Activated CD4-positive, alpha-beta T cell treated with anti-CD3 and anti-CD28 coated beads, Interleukin-2, Interleukin-6, amounts not matched to agents 100 ng/mL and 50 ng/mL, durations not matched to agents 16 hours and 8 hours (primary cell): Measurements from ENCODE around the gene PCBP2.

Experiments
- DNase-seq: peaks from one replicate; pipeline ENCODE4 v3.0.0-alpha.2; 2020

The PCBP2 gene

DNA sequence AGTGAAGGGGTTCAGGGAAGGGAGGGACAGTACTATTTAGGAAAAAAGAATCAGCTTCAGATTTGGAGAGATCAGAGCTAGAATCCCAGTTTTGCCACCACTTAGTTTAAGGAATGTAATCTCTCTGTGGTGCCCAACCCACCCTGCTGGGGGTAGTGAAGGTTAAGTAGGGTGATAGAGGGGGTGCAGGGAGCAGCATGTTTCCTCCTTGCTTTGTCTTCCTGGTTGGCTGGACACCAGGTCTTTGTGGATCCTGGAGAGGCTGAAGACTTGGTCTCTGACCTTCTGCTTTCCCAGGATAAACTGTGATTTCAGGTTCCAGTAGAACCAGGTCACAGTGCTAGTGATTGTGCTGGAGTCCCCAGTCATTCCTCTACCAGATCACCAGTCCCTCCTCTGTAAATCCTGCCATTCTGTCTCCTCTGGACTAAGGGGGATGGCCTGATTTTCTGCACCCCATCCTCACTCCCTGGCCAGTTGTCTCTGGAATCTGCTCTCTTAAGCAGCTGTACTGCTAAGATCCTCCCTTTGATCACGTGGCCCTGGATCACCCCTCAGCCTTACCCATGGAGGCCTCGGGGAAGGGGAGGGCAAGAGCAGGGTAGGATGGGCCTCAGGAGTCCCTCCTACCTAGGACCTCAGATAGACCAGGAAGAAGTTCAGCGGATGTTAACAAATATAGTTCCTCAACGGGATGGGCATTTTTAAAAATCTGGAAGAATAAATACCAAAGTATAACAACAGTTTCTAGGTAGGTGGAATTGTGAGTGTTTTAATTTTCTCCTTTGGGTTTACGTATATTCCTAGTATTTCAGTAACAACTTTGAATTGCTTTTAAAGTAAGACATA lies 44.2 kb downstream of the PCBP2 start:
- DNase-seq, result no peak

DNA sequence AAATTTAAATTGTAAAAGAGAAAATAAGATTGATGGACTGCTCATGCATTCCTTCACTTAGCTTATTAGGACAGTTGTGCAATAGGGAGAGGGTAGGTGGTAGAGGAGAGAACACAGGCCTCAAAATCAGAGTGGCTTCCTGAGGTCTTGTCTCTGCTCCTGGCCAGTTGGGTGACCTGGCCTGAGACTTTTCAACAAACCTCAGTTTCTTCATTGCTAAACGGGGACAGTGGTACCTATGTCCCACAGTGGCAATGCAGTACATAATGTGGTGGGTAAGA lies 44.8 kb downstream of the PCBP2 start:
- DNase-seq, result no peak

DNA sequence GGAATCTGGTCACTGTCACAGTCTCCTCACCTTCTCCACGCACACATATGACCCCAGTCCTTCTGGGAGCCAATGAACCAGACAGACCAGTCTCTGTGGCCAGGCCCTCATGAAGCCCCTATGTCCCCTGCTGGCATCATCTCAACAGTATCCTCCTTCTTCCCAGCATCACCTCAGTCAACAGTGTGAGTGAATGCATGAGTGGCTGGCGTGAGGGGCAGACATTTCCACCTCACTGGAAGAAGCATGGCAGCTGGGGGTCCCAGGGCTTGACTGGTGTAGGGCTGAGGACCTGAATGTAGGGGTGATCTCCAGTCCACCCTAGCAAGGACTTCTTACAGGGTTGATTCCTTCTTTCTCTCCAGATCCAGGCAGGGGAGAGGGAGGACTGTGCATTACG lies 45.6 kb downstream of the PCBP2 start:
- DNase-seq, result no peak

DNA sequence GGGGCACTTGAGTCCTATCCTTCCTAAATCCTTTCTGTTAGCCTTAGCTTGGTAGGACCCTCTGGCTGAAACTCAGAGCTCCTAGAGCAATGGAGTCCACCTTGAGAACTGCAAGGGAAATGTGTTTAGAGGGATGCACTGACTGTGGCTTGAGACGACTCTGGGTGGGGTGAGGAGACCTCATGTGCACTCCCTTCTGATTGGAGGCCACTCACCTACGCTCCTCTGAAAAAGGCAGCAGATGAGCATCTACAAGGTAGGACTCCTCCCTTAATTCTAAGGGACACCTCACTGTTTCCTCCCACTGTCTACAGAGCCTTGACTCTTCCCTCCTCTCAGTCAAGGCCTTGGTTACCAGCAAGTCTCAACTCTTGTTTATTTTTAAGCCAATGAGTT lies 46.3 kb downstream of the PCBP2 start:
- DNase-seq, result no peak

DNA sequence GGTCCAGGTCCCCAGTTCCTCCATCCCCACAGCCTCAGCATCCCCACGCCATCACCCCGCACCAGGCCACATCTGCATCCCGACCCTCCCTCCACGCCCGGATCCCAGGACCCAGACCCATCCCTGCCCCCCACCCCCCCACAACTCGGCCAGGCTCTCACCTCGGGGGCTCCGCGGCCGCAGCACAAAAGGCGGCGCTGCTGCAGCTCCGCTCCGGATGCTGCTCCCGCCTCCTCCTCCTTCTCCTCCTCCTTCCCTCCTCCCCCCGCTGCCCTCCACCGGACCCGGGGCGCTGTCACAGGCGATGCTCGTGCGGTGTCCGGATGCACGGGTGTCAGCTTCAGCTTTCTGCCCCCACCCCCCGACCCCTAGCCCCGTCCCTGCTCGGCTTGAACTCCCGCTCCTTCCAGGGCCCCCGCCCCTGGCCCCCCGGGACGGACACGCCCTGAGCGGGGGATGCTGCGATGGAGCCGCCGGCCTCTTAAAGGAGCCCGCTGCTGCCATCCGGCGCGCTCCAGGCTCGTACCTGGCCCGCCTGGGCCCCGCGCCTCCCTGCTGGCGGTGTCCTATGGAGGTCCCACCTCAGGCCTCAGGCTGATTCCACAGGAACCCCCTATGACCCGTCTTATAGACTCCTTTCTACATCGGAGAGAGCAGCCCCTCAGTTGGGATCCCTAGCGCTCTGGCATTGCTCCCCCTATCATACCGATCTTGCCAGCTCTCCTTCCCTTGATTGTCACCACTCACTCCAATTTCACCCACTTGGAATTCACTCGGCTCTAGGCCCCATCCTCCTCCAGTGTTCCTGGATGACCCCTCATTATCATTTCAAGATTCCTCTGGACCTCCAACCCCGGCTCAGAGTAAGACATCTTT lies 47.6 kb downstream of the PCBP2 start, which contains the start of gene MAP3K12:
Gene MAP3K12 (minus strand): TSS at position 193 of the 876 bp plus-strand sequence. CDS start 12,067 bp downstream, outside the sequence.
- DNase-seq, result peak; percentile 72

DNA sequence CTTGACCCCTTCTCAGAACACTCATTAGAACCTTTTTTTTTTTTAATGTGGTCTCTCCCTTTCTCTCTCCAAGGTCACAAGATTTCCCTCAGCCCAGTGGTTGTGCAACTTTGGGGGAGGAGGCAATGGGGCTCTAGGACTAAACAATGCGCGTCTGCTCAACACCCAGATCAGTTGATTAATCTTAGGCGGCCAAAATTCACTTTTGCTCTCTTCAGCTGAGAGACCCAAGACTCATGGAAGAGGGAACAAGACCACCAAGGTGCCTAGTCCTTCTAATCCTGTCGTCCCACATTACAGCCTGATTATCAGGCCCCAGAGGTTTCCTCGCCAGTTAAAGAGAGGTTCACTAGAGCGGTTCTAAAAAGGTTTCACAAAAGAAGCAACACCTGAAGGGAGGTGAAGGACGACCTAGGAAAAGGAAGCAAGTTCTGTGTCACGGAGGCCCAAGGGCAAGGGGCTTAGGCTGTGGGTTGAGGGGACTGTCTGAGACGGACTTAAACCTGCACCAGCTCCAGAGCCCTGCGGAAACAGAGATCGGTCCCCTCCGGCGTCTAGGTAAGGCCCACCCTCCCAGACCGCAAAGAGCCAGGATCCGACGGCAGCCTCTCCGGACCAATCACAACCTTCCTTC lies 48.4 kb downstream of the PCBP2 start:
- peak; percentile 42 for DNase-seq

DNA sequence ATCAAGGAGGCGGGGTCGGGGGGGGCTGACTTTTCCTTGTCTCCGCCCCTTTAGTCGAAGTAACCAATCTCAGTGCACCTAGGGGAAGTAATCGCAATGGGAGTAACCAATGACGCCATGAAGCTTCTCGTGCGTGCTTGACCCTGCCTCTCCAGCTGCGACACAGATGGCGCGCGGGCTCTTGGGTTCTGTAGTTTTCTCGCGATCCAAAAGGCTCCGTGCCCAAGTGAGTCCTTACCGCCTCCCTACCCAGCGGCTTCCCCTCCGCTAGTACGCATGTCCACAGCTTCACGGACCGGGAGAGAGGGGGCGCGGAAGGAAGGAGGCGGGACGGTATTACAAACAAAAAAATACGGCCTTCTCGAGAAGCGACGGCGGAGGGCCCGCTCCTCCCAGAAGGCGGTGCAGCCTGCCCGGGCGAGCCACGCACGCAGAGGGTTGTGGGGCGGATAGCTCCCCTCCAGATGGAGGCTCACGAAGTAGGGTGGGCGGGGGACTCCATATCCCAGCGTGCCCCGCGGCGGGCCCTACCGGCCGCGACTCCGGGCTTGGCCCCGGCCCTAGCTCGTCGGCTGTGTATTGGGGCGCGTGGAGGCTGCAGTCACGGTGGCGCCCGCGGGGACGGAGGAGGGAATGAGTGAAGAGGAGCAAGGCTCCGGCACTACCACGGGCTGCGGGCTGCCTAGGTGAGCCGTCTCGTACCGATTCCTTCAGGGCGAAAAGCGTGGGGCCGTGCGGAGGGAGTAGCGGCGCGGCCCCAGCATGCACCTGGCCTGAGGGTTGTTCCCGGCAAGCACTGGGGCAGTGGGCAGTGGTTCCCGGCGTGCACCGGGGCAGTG lies 49.1 kb downstream of the PCBP2 start, which contains the start of gene TARBP2:
Gene TARBP2 (plus strand): TSS at position 508 of the 839 bp plus-strand sequence. CDS start 126 bp downstream, at position 634.
- peak; percentile 99 for DNase-seq

DNA sequence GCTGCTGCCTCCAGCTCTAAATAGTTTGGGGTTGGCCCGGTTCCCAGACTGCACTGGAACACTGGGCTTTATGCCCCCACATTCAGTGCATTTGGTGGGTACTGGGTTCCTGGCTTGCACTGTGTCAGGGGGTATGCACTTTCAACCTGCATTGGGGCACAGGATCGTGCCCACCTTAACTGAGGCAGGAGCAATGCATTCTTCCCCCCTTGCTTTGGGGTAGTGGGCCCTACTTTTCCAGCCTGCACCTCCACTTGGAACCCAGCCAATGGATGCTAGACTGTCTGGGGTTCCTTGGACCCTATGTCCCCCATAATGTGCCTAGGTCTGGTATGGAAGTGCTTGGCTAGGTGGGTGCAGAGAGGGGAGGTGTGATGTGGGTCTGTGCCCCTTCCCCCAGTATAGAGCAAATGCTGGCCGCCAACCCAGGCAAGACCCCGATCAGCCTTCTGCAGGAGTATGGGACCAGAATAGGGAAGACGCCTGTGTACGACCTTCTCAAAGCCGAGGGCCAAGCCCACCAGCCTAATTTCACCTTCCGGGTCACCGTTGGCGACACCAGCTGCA lies 49.8 kb downstream of the PCBP2 start:
- DNase-seq, result no peak

DNA sequence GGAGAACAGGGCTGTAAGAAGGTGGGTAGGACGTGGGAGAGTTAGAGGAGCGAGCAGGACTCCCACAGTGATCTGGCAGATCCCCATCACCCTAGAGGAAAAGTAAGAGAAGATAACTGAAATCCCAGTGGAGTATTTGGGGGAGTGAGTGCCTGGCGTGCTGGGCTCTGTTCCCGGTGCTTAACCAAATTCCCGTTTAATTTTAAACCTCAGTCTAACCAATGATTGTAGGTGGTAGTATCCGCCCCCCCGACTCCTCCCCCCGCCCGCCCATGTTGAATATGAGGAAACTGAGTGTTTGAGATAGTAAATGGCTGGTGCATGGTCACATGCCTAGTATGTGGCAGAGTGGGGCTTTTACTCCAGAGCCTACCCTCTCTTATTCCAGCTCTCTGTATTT lies 50.4 kb downstream of the PCBP2 start:
- no peak for DNase-seq

DNA sequence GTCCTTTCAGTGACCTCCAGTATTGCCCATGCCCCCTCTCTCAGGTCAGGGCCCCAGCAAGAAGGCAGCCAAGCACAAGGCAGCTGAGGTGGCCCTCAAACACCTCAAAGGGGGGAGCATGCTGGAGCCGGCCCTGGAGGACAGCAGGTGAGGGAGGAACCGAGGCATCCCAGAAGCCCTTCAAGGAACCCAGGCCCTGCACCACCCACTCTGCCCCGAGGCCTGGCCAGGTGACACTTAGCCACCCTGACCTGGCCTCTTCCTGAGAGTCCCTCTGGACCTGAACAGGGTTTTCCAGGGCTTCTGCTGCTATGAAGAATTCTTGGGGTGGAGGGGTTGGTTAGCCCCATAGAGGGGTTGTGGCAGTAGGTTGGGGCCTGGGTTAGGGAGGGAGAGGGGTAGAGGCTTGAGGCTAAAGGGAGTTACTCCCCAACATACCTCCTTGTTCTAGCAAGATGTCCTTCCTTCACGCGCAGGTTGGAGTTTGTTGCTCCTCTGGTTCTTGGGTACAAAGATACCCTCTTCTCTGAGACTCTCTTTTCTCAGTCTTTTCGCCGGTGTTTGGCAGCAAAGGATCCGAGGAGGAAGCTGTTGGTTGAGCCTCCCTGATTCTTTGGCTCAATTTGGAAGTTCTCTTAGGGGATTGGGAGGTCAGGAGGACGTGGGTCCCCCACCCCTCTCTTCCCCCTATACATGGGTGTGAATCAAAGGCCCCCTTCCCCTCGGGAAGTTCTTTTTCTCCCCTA lies 51.3 kb downstream of the PCBP2 start:
- no peak for DNase-seq

DNA sequence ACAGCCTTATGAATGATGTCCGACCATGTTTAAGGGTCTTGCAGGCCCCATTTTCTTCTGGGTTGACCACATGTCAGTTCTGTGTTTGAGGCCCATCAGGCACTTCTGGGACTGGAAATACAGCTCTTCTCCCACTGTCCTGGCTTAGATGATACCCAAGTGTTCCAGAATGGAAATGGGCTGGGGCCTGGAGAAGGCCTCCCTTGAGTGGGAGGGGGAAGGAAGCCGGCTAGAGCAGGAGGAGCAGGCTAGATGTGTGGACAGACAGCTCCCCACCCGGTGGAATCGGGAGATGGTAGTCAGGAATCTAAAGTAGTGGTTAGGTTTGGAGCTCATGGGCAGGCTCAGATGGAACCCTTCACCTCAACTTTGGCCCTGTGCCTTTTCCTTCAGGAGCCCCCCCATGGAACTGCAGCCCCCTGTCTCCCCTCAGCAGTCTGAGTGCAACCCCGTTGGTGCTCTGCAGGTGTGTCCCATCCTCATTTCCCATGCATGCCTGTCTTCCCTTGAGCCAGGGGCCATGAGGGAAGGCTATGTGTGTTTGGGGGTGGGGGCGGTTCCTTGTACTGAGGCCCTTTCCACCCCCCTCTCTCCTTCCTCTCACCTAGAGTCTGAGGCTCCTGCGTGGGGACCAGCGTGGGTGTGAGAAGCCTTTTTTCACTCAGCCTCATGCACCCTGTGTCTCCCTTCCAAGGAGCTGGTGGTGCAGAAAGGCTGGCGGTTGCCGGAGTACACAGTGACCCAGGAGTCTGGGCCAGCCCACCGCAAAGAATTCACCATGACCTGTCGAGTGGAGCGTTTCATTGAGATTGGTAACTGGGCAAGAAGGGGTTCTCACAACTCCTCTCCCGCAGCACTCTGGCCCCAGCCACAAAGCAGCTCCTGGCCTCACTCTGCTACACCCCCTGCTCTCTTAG lies 52.4 kb downstream of the PCBP2 start:
- no peak for DNase-seq

DNA sequence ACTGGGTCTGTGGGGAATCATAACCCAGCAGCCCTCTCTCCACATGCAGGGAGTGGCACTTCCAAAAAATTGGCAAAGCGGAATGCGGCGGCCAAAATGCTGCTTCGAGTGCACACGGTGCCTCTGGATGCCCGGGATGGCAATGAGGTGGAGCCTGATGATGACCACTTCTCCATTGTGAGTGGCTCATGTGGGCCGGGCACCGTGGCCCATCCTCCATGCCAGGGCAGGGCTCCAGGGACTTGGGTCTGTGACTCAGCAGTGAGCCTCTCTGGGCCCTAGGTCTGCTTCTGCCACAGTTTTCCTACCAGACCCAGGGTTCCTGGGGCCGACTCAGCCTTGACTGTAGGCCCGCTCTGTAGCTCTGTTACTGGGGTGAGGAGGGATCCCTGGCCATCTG lies 53.2 kb downstream of the PCBP2 start:
- DNase-seq, result no peak

DNA sequence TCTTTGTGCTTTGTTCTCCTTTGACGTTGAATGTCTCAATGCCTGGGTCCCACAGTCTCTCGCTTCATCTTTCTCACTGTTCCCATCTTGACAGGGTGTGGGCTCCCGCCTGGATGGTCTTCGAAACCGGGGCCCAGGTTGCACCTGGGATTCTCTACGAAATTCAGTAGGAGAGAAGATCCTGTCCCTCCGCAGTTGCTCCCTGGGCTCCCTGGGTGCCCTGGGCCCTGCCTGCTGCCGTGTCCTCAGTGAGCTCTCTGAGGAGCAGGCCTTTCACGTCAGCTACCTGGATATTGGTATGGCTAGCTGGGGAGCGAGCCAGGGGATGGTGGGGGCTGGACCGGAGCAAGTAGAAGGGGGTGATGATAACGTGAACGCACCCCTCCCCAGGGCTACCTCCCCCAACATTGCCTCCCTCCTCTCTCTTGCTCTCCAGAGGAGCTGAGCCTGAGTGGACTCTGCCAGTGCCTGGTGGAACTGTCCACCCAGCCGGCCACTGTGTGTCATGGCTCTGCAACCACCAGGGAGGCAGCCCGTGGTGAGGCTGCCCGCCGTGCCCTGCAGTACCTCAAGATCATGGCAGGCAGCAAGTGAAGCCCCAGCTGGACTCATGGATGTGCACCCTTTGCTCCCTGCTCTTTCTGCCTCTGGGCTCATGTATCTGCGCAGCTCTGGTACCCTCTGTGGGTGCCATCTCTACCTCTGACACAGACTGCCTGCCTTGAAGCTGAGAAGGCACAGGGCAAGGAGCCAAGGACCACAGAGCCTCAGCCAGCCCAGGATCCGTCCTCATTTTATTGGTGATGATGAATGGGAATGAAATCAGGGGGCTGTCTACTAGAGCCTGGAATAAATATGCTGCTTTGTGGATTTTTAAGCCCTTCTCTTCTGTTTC lies 53.9 kb downstream of the PCBP2 start:
- no peak for DNase-seq

DNA sequence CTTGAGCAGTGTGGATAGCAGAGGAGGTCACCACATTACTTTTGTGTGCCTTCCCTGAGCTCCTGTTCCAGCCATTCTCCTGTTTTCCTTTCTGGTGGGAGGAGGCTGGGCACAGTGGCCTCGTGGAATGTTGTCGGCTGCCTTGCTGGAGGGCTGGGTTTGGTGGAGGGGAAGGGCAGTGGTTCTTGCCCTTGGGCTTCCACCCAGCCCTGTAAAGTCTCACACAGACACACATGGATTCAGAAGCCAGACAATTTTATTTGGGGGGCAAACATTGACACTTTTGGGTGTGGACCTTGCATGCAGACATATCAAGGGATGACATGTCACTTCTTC lies 54.5 kb downstream of the PCBP2 start:
- DNase-seq, result no peak

DNA sequence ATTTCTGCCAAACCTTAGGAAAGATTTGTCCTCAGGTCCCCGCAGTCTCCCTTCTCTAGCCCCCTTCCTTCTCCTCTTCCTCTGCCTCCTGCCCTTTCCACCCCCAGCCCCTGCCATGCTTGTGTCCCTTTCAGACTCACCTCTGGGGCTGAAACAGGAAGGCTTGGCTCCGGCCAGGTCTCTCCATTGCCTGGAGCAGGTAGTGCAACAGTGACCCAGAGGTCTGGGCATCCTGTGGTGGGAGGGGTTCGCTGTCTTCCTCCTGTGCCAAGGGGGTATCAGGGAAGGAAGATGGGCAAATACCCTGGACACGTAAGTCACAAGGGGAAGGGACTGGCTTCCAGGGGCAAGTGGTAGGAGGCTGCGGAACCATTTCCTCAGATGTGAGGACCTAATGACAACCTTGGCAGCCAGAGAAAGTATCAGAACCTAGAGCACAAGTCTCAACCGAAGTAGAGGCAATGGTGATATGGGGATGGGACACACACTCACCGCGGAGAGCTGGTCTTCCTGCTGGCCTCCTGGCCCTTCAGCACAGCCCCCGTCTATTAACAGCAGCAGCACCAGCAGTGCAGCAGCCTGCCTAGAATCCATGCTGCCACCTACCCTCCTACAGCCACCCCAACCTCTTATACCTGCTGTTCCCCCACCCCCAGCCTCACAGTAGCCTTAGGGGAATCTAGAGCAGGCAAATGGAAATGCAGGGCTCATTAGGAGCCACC lies 55.1 kb downstream of the PCBP2 start, which contains the start of gene NPFF:
Gene NPFF (minus strand): TSS at position 604 of the 722 bp plus-strand sequence. CDS start 10 bp downstream, at position 594.
- no peak for DNase-seq

DNA sequence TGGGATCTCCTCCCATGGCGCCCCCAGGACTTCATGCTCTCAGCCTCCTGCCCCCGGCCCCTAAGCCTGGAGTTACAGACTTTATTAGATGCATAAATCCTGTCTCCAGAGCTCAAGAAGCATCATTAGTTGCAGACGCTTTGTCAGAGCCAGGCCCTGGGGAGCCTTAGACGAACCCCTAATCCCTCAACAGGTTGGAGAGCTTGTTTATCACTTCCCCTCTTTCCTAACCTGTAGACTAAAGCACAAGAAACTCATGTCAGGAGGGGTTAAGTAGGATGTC lies 55.6 kb downstream of the PCBP2 start:
- DNase-seq, result no peak

DNA sequence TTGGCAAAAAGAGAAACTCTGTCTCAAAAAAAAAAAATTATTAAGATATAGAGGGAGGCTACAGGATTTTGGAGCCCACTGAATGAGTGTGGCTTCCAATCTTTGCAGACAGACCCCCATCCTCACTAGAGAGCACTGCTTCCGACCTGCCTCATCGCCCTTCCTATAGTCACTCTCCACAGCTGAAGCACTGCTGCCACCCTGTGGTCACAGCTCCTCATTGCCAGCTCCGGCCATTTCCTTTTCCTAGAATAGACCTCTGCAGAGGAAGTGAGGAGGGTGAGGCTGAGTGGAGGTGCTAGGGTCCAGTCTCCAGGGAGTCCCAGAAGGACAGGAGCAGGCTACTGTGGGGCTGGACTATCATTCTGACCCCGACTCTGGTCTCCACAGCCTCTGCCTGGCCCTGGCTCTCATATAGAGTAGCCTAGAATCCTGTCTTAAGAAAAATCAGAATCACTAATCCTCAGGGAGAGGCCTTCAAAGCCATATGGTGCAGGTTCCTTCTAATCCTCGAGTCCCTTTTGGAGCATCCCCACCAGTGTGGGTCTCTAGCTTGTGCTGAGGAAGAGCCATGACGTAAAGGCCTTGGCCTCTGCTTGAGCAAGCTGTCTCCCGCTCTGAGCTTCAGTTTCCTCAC lies 56.8 kb downstream of the PCBP2 start:
- peak; percentile 91 for DNase-seq

DNA sequence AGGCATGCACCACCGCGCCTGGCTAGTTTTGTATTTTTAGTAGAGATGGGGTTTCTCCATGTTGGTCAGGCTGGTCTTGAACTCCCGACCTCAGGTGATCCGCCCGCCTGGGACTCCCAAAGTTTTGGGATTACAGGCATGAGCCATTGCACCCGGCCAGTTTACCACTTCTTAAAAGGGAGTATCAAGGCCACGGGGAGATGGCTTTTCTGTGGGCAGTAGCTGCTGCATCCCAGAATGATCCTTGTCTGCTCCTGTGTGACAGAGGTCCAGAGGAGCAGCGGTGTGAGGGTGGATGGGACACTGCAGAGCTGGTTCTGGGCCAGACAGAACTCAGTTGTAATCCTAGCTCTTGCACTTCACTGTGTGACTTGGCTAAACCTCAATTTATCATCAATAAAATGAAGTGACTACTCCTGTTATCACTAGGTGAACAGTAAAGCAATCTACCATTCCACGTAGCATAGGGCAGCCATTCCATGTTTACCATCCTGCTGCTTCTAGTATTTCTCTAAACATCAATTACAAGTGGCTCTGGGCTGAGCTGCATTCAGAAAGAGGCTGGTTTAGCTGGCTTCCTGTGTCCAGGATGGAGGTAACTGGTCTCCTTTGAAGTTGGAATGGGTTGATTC lies 58.4 kb downstream of the PCBP2 start:
- no peak for DNase-seq
